K562 (cell line): ENCODE results near the gene UTP14A. TPM values are rescaled to one million over a fixed set of nuclear protein-coding genes. Genes with fewer than 3 reads are reported as not detected.

Source experiments
- ATAC-seq: fragments of 200-7000 bp; cut with Tn5 transposase; 3 replicates; pipeline ENCODE4 v1.9.1; 2020; ENCODE audit warnings: moderate library complexity
- BruUV-seq: library from RNA; stranded (reverse); fragments of 400-500 nt; replicated peaks from 2 replicates; lab custom pipeline; 2021; lab: Mats Ljungman, UMichigan
- CTCF ChIA-PET: fragments of 300-600 bp; formaldehyde crosslinking; extraction: SDS; loops from one replicate; lab custom pipeline; 2021; ENCODE audit warnings: low intra/inter-chr PET ratio; lab: Yijun Ruan, JAX
- POLR2A ChIA-PET: fragments of 300-600, 350-650 bp; sonication (Branson Sonifier 250); formaldehyde crosslinking; extraction: SDS; loops from one replicate; lab custom pipeline; 2021; ENCODE audit warnings: antibody characterized with exemption, inconsistent platforms; lab: Yijun Ruan, JAX
- DNase-seq, 4 experiments: peaks; one replicate each; pipeline versions ENCODE4 v3.0.0 to v3.0.0-alpha.2; 2011 to 2018; ENCODE audit warnings: low spot score in 3 of 4, mixed read lengths in 3 of 4; ENCODE audit errors: extremely low read depth in 1 of 4
- FAIRE-seq: peaks from 2 replicates; lab custom pipeline; 2011; peaks lifted over from hg19 to GRCh38; lab: Jason Lieb, UNC
- H2AFZ ChIP-seq: 2 replicates; pipeline ENCODE4 v1.6.0; 2011; ENCODE audit warnings: low read depth, low read length, control low read depth, inconsistent platforms
- H3K27ac ChIP-seq: fragments of 200-600 bp; 3 replicates; pipeline ENCODE4 v1.8.0; 2011; ENCODE audit warnings: low read depth, mild to moderate bottlenecking, control low read depth, inconsistent platforms, low read length, moderate library complexity, mixed read lengths; ENCODE audit errors: extremely low read depth
- H3K27me3 ChIP-seq, 2 experiments: fragments of 300-600 bp in 1 of 2; 2 replicates in 1 of 2; 3 replicates in 1 of 2; pipeline versions ENCODE4 v1.6.0 to v1.8.0; 2011; ENCODE audit warnings: inconsistent platforms in 2 of 2, low read length in 2 of 2, mild to moderate bottlenecking in 1 of 2, mixed read lengths in 1 of 2, moderate library complexity in 1 of 2; ENCODE audit not compliant: control insufficient read depth in 2 of 2, insufficient read depth in 2 of 2
- H3K36me3 ChIP-seq: fragments of 300-600 bp; 3 replicates; pipeline ENCODE4 v1.8.0; 2011; ENCODE audit warnings: mild to moderate bottlenecking, low read length, inconsistent platforms; ENCODE audit not compliant: control insufficient read depth, insufficient read depth
- H3K4me1 ChIP-seq, 2 experiments: fragments of 200-600 bp in 1 of 2; replicated peaks in 1 of 2; 2 replicates in 1 of 2; 3 replicates in 1 of 2; pipeline versions ENCODE4 v1.5.1 to v1.8.0; 2011; ENCODE audit warnings: inconsistent platforms in 2 of 2, low read length in 2 of 2, mild to moderate bottlenecking in 1 of 2, mixed read lengths in 1 of 2, moderate library complexity in 1 of 2; ENCODE audit not compliant: control insufficient read depth in 2 of 2, insufficient read depth in 2 of 2
- H3K4me2 ChIP-seq: 2 replicates; pipeline ENCODE4 v1.6.1; 2011; ENCODE audit warnings: low read length, control low read depth, inconsistent platforms, mixed read lengths; ENCODE audit not compliant: insufficient read depth
- H3K4me3 ChIP-seq: fragments of 200-600 bp; sonication (generic), shearing (Covaris generic); 2 replicates; pipeline ENCODE4 v1.5.1; 2016; ENCODE audit warnings: control low read depth, inconsistent platforms
- H3K79me2 ChIP-seq: fragments of 200-600 bp; 3 replicates; pipeline ENCODE4 v1.8.0; 2011; ENCODE audit warnings: low read length, inconsistent platforms; ENCODE audit not compliant: control insufficient read depth, insufficient read depth
- H3K9ac ChIP-seq, 2 experiments: 2 replicates each; pipeline versions ENCODE4 v1.6.0 to v1.6.1; 2011; ENCODE audit warnings: low read depth in 2 of 2, low read length in 2 of 2, control low read depth in 1 of 2, inconsistent platforms in 1 of 2, mild to moderate bottlenecking in 1 of 2, mixed read lengths in 1 of 2; ENCODE audit not compliant: insufficient read depth in 1 of 2
- H3K9me1 ChIP-seq: one replicate; pipeline ENCODE4 v1.6.0; 2011; ENCODE audit warnings: inconsistent platforms, mild to moderate bottlenecking, low read length, moderate library complexity; ENCODE audit not compliant: control insufficient read depth, insufficient read depth
- H3K9me3 ChIP-seq: replicated peaks from 2 replicates; pipeline ENCODE4 v1.5.1; 2011; ENCODE audit warnings: low read depth, low read length, inconsistent platforms; ENCODE audit not compliant: control insufficient read depth, insufficient read depth
- H4K20me1 ChIP-seq: replicated peaks from 2 replicates; pipeline ENCODE4 v1.6.1; 2011; ENCODE audit warnings: low read length, inconsistent platforms, mixed read lengths; ENCODE audit not compliant: control insufficient read depth, insufficient read depth
- CREM ChIP-seq: IDR thresholded peaks from 2 replicates; pipeline ENCODE4 v1.6.1; 2014; ENCODE audit warnings: antibody characterized with exemption, low read depth
- ELF1 ChIP-seq: fragments of 200-800 bp; sonication (Bioruptor generic); IDR thresholded peaks from 2 replicates; pipeline ENCODE4 v1.6.1; 2016; ENCODE audit warnings: missing genetic modification characterization, missing compliant biosample characterization
- FOXK1 ChIP-seq: sonication (generic); formaldehyde crosslinking; IDR thresholded peaks from 2 replicates; pipeline ENCODE4 v1.8.0; 2022; ENCODE audit warnings: missing genetic modification reagents, mild to moderate bottlenecking, borderline replicate concordance
- HIVEP1 ChIP-seq: fragments of 250-450 bp; sonication (Bioruptor Pico); IDR thresholded peaks from 2 replicates; pipeline ENCODE4 v1.4.0; 2020; ENCODE audit warnings: mild to moderate bottlenecking
- HOMEZ ChIP-seq: fragments of 250-450 bp; sonication (Bioruptor Pico); IDR thresholded peaks from 2 replicates; pipeline ENCODE4 v1.4.0; 2020; ENCODE audit warnings: mild to moderate bottlenecking, moderate library complexity
- NELFE ChIP-seq: IDR thresholded peaks from 2 replicates; pipeline ENCODE4 v1.6.1; 2011; ENCODE audit warnings: mild to moderate bottlenecking; ENCODE audit not compliant: insufficient read depth, insufficient read length
- NR2C2 ChIP-seq, 2 experiments: fragments of 200-800 bp in 1 of 2; sonication (Bioruptor generic) in 1 of 2; sonication (generic) in 1 of 2; formaldehyde crosslinking in 1 of 2; IDR thresholded peaks; 2 replicates each; pipeline versions ENCODE4 v1.6.1 to v1.8.0; 2016 to 2022; ENCODE audit warnings: mild to moderate bottlenecking in 1 of 2, missing compliant biosample characterization in 1 of 2, missing genetic modification characterization in 1 of 2, missing genetic modification reagents in 1 of 2
- ZBTB17 ChIP-seq: fragments of 450-650 bp; formaldehyde crosslinking; IDR thresholded peaks from 2 replicates; pipeline ENCODE4 v1.4.0; 2020; ENCODE audit warnings: mild to moderate bottlenecking
- ZNF444 ChIP-seq: fragments of 250-450 bp; sonication (Bioruptor Pico); IDR thresholded peaks from 2 replicates; pipeline ENCODE4 v1.4.0; 2020; ENCODE audit warnings: mild to moderate bottlenecking, moderate library complexity
- WGBS: fragments of 100-300 bp; shearing (Covaris generic); methylation state at CpG from one replicate; pipeline ENCODE4 v1.1.6; 2016; ENCODE audit warnings: low coverage, mixed read lengths; ENCODE audit not compliant: insufficient coverage; ENCODE audit errors: missing lambda C conversion rate; 5-methylcytosine and 5-hydroxymethylcytosine counted together
- in situ Hi-C: fragments of 300-500 bp; cut with MboI; formaldehyde crosslinking; loops from 4 replicates; pipeline ENCODE4 v1.15.0; 2018; ENCODE audit warnings: inconsistent platforms, mixed read lengths
- intact Hi-C: fragments of 100-400 bp; cut with micrococcal nuclease; formaldehyde crosslinking; loops from 2 replicates; pipeline ENCODE4 v1.14.2; 2022
- polyA plus RNA-seq, 8 experiments: library from polyadenylated mRNA; depleted of rRNA in 4 of 8; stranded (reverse) in 5 of 8; unstranded in 3 of 8; fragments of >200 nt; fragmentation: Nextera tagmentation in 2 of 8; fragmentation: Illumina TruSeq in 1 of 8; extraction: Ambion mirVana in 2 of 8; extraction: Trizol in 1 of 8; gene quantifications; 2 replicates each; pipeline versions ENCODE4 v1.2.1 to v1.2.3, GENCODE V29; 2011 to 2014; ENCODE audit warnings: inconsistent platforms in 1 of 8, missing spikeins in 1 of 8
- total RNA-seq, 7 experiments: library from RNA; depleted of rRNA in 6 of 7; stranded (reverse); fragments of >200 nt in 6 of 7; fragmentation: Illumina TruSeq in 2 of 7; extraction: Trizol in 2 of 7; gene quantifications; 2 replicates each; pipeline versions ENCODE4 v1.2.1 to v1.2.3, GENCODE V29; 2011 to 2021; ENCODE audit warnings: low replicate concordance in 1 of 7
- TF ChIP-seq, protein P1 (sequence below): fragments of 450-650 bp; IDR thresholded peaks from 2 replicates; pipeline ENCODE4 v1.7.1; 2018; ENCODE audit warnings: mild to moderate bottlenecking, low read depth; ENCODE audit not compliant: partially characterized antibody
- TF ChIP-seq, protein P2 (sequence below): sonication (generic); formaldehyde crosslinking; IDR thresholded peaks from 2 replicates; pipeline ENCODE4 v1.8.0; 2022; ENCODE audit warnings: mild to moderate bottlenecking, missing genetic modification reagents

Gene UTP14A
- total and polyA plus RNA-seq, 9 of the 15 experiments (the other 6 are each of a cell fraction or from before 2014, with no cell fraction given): 30.5 to 91.0 (median 64.1) TPM

DNA sequence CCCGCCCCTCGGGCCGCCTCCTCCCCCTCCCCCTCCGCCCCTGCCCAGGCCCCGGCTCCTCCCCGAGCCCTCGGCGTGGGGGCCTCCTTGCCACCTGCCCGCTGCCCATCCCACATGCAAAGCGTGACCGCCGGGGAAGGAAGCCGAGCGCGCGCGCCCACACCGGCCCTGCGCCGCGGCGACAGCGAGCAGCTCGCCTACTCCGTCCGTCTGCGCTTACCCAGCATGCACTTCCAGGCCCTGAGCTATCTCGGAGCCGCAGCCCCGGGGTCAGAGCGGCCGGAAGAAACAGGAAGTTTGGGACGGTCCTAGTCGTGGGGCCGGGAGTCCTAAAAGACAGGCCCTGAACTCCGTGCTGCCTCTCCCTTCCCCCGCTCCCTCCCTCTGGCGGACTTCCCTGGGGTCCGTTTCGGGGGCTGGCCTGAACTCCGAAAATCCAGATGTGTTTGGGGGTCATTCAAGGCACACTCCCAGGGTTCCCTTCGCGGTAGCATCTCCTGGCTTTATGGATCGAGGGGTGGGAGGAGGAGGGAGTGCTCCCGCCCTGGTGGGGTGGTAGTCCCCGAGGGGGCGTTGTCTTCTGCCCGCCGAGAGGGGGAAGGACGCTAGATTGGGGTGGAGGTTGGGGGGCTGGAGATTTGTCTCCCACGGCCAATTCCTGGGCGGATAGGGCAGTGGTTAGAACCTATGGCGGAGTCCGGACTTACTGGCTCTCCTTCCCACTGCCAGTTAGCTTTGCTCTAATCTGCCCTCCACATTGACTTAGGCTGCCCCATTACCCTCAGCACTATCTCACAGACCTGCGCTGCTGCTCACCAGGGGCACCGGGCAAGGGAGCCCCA lies 51.5 kb downstream of the UTP14A start:
- H3K36me3 ChIP-seq: no peaks in the 10 kb centered on the region
- POLR2A ChIA-PET: interaction anchor here (0.6 to 1.5 kb wide), 5 partner anchors 10 to 726 kb away, joined by 3 to 11 read pairs (median 4); no protein-coding TSS in a partner anchor
- peak overlapping the region; percentile 76 to 83 for H3K9ac ChIP-seq
- CTCF ChIA-PET: no interaction called here
- peaks cover 9% of the 10 kb centered on the region; the same call in 2 of the 3 replicates for H3K79me2 ChIP-seq
- 3% methylated on average over 6 of the region's 56 CpGs for WGBS
- in situ Hi-C loops: no loop called here
- TSS peak; percentile 58 for BruUV-seq
- peak overlapping the region; percentile 94 for H3K27ac ChIP-seq
- H3K4me2 ChIP-seq: peak overlapping the region; percentile 82
- no peaks in the 10 kb centered on the region for H3K9me1 ChIP-seq
- no peaks in the 10 kb centered on the region for H3K9me3 ChIP-seq
- intact Hi-C loops: no loop called here
- FAIRE-seq (peak; percentile 94), DNase-seq (peak; percentile 80 to 90 (median 86)), ATAC-seq (peak; percentile 84)
- H3K4me3 ChIP-seq: peak overlapping the region; percentile 37
- H4K20me1 ChIP-seq: no peaks in the 10 kb centered on the region
- H3K4me1 ChIP-seq: peaks cover 40 to 51% of the 10 kb centered on the region in 2 experiments
- H3K27me3 ChIP-seq: no peaks in the 10 kb centered on the region
- peak overlapping the region; percentile 97 for H2AFZ ChIP-seq
- TF ChIP-seq HIVEP1 (CRISPR knock-in tag) (no peak), HOMEZ (CRISPR knock-in tag) (no peak), NELFE (no peak), NR2C2 (CRISPR knock-in tag; IDR thresholded peaks at IDR 0.05) (peak; percentile 73), NR2C2 (tag; IDR thresholded peaks at IDR 0.05) (peak; percentile 94), ZBTB17 (CRISPR knock-in tag) (no peak), CREM (peak; percentile 49; the same call in 1 of the 2 replicates), FOXK1 (0 out of 2 replicates have a peak, but pooled peaks have one; percentile 24), ELF1 (tag) (peak; percentile 81), ZNF444 (CRISPR knock-in tag) (no peak)
- TF ChIP-seq, protein P1, sequence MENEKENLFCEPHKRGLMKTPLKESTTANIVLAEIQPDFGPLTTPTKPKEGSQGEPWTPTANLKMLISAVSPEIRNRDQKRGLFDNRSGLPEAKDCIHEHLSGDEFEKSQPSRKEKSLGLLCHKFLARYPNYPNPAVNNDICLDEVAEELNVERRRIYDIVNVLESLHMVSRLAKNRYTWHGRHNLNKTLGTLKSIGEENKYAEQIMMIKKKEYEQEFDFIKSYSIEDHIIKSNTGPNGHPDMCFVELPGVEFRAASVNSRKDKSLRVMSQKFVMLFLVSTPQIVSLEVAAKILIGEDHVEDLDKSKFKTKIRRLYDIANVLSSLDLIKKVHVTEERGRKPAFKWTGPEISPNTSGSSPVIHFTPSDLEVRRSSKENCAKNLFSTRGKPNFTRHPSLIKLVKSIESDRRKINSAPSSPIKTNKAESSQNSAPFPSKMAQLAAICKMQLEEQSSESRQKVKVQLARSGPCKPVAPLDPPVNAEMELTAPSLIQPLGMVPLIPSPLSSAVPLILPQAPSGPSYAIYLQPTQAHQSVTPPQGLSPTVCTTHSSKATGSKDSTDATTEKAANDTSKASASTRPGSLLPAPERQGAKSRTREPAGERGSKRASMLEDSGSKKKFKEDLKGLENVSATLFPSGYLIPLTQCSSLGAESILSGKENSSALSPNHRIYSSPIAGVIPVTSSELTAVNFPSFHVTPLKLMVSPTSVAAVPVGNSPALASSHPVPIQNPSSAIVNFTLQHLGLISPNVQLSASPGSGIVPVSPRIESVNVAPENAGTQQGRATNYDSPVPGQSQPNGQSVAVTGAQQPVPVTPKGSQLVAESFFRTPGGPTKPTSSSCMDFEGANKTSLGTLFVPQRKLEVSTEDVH: peak; percentile 25
- TF ChIP-seq, protein P2, sequence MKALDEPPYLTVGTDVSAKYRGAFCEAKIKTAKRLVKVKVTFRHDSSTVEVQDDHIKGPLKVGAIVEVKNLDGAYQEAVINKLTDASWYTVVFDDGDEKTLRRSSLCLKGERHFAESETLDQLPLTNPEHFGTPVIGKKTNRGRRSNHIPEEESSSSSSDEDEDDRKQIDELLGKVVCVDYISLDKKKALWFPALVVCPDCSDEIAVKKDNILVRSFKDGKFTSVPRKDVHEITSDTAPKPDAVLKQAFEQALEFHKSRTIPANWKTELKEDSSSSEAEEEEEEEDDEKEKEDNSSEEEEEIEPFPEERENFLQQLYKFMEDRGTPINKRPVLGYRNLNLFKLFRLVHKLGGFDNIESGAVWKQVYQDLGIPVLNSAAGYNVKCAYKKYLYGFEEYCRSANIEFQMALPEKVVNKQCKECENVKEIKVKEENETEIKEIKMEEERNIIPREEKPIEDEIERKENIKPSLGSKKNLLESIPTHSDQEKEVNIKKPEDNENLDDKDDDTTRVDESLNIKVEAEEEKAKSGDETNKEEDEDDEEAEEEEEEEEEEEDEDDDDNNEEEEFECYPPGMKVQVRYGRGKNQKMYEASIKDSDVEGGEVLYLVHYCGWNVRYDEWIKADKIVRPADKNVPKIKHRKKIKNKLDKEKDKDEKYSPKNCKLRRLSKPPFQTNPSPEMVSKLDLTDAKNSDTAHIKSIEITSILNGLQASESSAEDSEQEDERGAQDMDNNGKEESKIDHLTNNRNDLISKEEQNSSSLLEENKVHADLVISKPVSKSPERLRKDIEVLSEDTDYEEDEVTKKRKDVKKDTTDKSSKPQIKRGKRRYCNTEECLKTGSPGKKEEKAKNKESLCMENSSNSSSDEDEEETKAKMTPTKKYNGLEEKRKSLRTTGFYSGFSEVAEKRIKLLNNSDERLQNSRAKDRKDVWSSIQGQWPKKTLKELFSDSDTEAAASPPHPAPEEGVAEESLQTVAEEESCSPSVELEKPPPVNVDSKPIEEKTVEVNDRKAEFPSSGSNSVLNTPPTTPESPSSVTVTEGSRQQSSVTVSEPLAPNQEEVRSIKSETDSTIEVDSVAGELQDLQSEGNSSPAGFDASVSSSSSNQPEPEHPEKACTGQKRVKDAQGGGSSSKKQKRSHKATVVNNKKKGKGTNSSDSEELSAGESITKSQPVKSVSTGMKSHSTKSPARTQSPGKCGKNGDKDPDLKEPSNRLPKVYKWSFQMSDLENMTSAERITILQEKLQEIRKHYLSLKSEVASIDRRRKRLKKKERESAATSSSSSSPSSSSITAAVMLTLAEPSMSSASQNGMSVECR: peak; percentile 70; the same call in 1 of the 2 replicates
